Measurements from ENCODE around the gene ARPC2. TPM values are rescaled to one million over a fixed set of nuclear protein-coding genes. Genes with fewer than 3 reads are reported as not detected.
"Not testable (repeated sequence)": the region's sequence is repeated elsewhere in the genome, so short reads cannot be mapped to it uniquely, and the experiment has no call there.

Gene ARPC2
- total RNA-seq (100 to 1,000 TPM; 163 to 192 TPM), polyA plus RNA-seq (ENCODE audit: insufficient read length in 2 of 2) (100 to 1,000 TPM; 237 to 248 TPM)
- long read RNA-seq, donor 1, transcript ARPC2-202 (11 exons, 1,505 nt) = major isoform, 151 of 251 reads
- long read RNA-seq, donor 1, transcript ARPC2-201 (10 exons, 1,605 nt) = minor isoform, 18 of 251 reads
- long read RNA-seq, donor 1, transcript ARPC2-216 (2 exons, 550 nt) = minor isoform, 11 of 251 reads
- long read RNA-seq, donor 1, partial matches to known transcripts = 61 of 251 reads
- long read RNA-seq, donor 1, other reads (novel, unspliced or antisense) = 0 of 251 reads
- long read RNA-seq, donor 2, transcript ARPC2-216 (2 exons, 550 nt) = minor isoform, 5 of 73 reads
- long read RNA-seq, donor 2, transcript ARPC2-202 (11 exons, 1,505 nt) = major isoform, 43 of 73 reads
- long read RNA-seq, donor 2, partial matches to known transcripts = 21 of 73 reads
- long read RNA-seq, donor 2, other reads (novel, unspliced or antisense) = 0 of 73 reads
- long read RNA-seq, donor 3, transcript ARPC2-201 (10 exons, 1,605 nt) = minor isoform, 7 of 129 reads
- long read RNA-seq, donor 3, transcript ARPC2-202 (11 exons, 1,505 nt) = major isoform, 70 of 129 reads
- long read RNA-seq, donor 3, transcript ARPC2-216 (2 exons, 550 nt) = minor isoform, 6 of 129 reads
- long read RNA-seq, donor 3, partial matches to known transcripts = 46 of 129 reads
- long read RNA-seq, donor 3, other reads (novel, unspliced or antisense) = 0 of 129 reads
- long read RNA-seq, donor 4, transcript ARPC2-201 (10 exons, 1,605 nt) = minor isoform, 19 of 280 reads
- long read RNA-seq, donor 4, transcript ARPC2-216 (2 exons, 550 nt) = minor isoform, 9 of 280 reads
- long read RNA-seq, donor 4, transcript ARPC2-202 (11 exons, 1,505 nt) = major isoform, 144 of 280 reads
- long read RNA-seq, donor 4, transcript ARPC2-209 (7 exons, 2,226 nt) = minor isoform, 8 of 280 reads
- long read RNA-seq, donor 4, partial matches to known transcripts = 95 of 280 reads
- long read RNA-seq, donor 4, other reads (novel, unspliced or antisense) = 0 of 280 reads

DNA sequence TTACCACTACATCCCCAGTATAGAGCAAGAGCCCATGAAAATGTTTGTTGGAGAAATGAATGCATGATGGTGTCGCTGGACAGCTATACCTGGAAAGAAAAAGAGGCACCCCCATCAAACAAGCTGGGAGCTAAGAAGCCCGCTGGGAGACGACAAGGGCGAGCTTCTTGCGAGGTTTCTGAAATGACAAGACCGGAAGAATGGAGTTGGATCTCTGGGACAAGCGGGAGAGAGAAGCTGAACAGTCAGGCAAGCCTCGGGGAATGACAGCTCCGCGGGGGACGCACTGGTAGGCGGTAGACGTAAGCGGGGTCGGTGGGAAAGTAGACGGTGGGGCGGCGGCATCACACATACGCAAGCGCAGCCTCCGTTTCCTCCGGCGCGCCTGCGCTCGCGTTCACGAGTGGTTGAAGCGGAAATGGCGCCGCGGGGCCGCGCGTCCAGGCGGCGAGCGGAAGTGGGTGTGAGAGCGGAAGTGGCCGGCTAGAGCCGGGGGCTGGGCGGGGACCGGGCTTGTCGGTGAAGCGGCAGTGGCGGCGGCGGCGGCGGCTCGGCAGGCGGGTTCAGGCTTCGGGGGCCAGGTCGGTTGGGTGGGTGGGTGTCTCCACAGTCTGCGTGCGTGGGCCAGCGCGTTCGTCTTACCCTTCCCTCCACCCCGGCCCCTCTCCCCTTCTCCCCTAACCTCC is at the start of gene ARPC2:
Gene ARPC2, plus strand, starts transcription at position 516 of the 686 bp plus-strand sequence. CDS start 282 bp downstream, outside the sequence.
- DNase-seq (ENCODE audit: low read depth in 4 of 6, low spot score in 6 of 6) = peak; percentile 90 to 99 (median 94)
- peak within 1 kb of the TSS; percentile 93 for H3K27ac ChIP-seq (ENCODE audit: low read depth, low read length)
- H3K4me3 ChIP-seq (ENCODE audit: low read depth, low read length) = peak within 1 kb of the TSS; percentile 92
- peaks cover 19% of the 10 kb centered on the region for H3K4me1 ChIP-seq (ENCODE audit: control insufficient read depth, insufficient read depth, low read length)
- H3K9me3 ChIP-seq (ENCODE audit: control insufficient read depth, insufficient read depth, low read length) = no peaks in the 10 kb centered on the region
- peaks cover 3% of the 10 kb centered on the region for H3K36me3 ChIP-seq (ENCODE audit: control insufficient read depth, insufficient read depth, low read length)
- WGBS (ENCODE audit: insufficient coverage) = 0% methylated on average over 45 of the region's 60 CpGs
- no peaks in the 10 kb centered on the region for H3K27me3 ChIP-seq (ENCODE audit: control insufficient read depth, insufficient read depth, low read length)

- no peak for DNase-seq (ENCODE audit: low read depth in 4 of 6, low spot score in 6 of 6)
- Histone ChIP-seq H3K9me3 (ENCODE audit: control insufficient read depth, insufficient read depth, low read length) (no peaks in the 10 kb centered on the region), H3K4me1 (ENCODE audit: control insufficient read depth, insufficient read depth, low read length) (no peaks in the 10 kb centered on the region), H3K36me3 (ENCODE audit: control insufficient read depth, insufficient read depth, low read length) (no peaks in the 10 kb centered on the region), H3K4me3 (ENCODE audit: low read depth, low read length) (no peak overlapping the region), H3K27me3 (ENCODE audit: control insufficient read depth, insufficient read depth, low read length) (no peaks in the 10 kb centered on the region), H3K27ac (ENCODE audit: low read depth, low read length) (no peak overlapping the region)
- WGBS (ENCODE audit: insufficient coverage) = 82% methylated on average over 1 of the region's 1 CpG
Measured at GRCh38 chr2:218168016-218168415, 49.0 kb upstream of the ARPC2 start.

GRCh38 chr2:218168635-218169462 is 48.1 kb upstream of the ARPC2 start:
- no peaks in the 10 kb centered on the region for H3K27me3 ChIP-seq (ENCODE audit: control insufficient read depth, insufficient read depth, low read length)
- no peaks in the 10 kb centered on the region for H3K9me3 ChIP-seq (ENCODE audit: control insufficient read depth, insufficient read depth, low read length)
- no peaks in the 10 kb centered on the region for H3K36me3 ChIP-seq (ENCODE audit: control insufficient read depth, insufficient read depth, low read length)
- no peak overlapping the region for H3K4me3 ChIP-seq (ENCODE audit: low read depth, low read length)
- H3K27ac ChIP-seq (ENCODE audit: low read depth, low read length) = no peak overlapping the region
- peak in 1 of 6 donors; percentile 38 for DNase-seq (ENCODE audit: low read depth in 4 of 6, low spot score in 6 of 6)
- no peaks in the 10 kb centered on the region for H3K4me1 ChIP-seq (ENCODE audit: control insufficient read depth, insufficient read depth, low read length)
- 58% methylated on average over 2 of the region's 9 CpGs for WGBS (ENCODE audit: insufficient coverage)

DNA sequence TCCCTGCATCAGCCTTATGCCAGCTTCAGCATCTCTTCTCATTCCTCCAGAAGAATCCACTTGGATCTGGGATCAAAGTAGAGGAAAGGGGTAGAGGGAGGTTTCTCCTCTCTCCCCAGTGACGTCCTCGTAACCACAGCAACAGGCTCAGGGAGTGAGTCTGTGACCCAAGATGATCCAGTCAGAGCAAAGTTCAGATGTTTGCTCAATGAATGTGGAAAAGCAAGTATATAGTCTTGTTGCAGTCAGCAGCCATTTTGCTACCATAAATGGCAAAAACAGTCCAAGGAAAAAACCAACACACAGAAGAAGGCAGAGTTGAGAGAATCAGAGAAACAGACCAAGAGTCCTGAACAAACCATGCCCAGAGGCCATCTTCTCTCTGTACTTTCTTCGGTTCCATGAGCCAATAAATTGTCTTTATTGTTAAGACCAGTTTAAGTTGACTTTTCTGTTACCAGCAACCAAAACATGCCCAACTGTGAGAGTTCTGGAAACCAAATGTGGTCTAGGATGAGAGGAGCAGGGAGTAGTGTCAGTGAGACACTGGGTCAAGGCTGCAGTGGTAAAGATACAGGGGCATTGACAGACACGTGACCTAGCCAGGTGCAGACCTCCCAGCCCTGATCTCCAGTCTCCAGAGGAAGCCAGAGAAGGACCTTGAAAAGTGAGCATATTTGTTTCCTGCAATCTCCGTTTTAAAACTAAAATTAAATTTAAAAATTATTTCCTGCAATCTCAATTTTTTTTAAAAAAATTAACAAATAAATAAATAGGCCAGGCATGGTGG is 47.0 kb upstream of the ARPC2 start:
- no peaks in the 10 kb centered on the region for H3K9me3 ChIP-seq (ENCODE audit: control insufficient read depth, insufficient read depth, low read length)
- no peak overlapping the region for H3K27ac ChIP-seq (ENCODE audit: low read depth, low read length)
- no peaks in the 10 kb centered on the region for H3K36me3 ChIP-seq (ENCODE audit: control insufficient read depth, insufficient read depth, low read length)
- no CpG with 5 or more reads among the region's 5 CpGs for WGBS (ENCODE audit: insufficient coverage)
- H3K27me3 ChIP-seq (ENCODE audit: control insufficient read depth, insufficient read depth, low read length) = no peaks in the 10 kb centered on the region
- DNase-seq (ENCODE audit: low read depth in 4 of 6, low spot score in 6 of 6) = no peak
- H3K4me1 ChIP-seq (ENCODE audit: control insufficient read depth, insufficient read depth, low read length) = no peaks in the 10 kb centered on the region
- no peak overlapping the region for H3K4me3 ChIP-seq (ENCODE audit: low read depth, low read length)

- not testable (repeated sequence) for H3K27ac ChIP-seq (ENCODE audit: low read depth, low read length); H3K4me1 ChIP-seq (ENCODE audit: control insufficient read depth, insufficient read depth, low read length); H3K27me3 ChIP-seq (ENCODE audit: control insufficient read depth, insufficient read depth, low read length); H3K9me3 ChIP-seq (ENCODE audit: control insufficient read depth, insufficient read depth, low read length); H3K4me3 ChIP-seq (ENCODE audit: low read depth, low read length); H3K36me3 ChIP-seq (ENCODE audit: control insufficient read depth, insufficient read depth, low read length); DNase-seq (ENCODE audit: low read depth in 4 of 6, low spot score in 6 of 6)
- no CpG with 5 or more reads among the region's 3 CpGs for WGBS (ENCODE audit: insufficient coverage)
Measured at GRCh38 chr2:218171744-218172143, 45.2 kb upstream of the ARPC2 start.

DNA sequence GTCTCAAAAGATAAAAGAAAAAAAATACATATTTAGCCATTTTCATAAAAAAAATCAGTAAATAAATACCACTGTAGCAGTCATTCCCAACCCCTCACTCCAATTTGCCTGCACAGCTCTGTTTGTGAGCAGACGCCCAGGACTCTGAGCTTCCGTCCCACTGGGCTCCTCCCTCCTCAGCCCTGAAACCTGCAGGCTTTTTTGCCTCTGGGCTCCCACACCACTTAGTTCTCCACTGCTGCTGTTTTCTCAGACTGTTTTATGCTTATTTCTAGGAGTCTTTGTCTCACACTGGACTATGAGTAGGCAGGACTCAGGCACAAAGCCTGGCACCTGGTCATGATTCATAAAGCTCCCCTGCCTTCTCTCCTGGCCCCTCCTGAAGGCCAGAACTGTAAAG is 44.1 kb upstream of the ARPC2 start:
- Histone ChIP-seq H3K27ac (ENCODE audit: low read depth, low read length) (no peak overlapping the region), H3K4me3 (ENCODE audit: low read depth, low read length) (no peak overlapping the region), H3K27me3 (ENCODE audit: control insufficient read depth, insufficient read depth, low read length) (no peaks in the 10 kb centered on the region), H3K4me1 (ENCODE audit: control insufficient read depth, insufficient read depth, low read length) (no peaks in the 10 kb centered on the region), H3K9me3 (ENCODE audit: control insufficient read depth, insufficient read depth, low read length) (no peaks in the 10 kb centered on the region), H3K36me3 (ENCODE audit: control insufficient read depth, insufficient read depth, low read length) (no peaks in the 10 kb centered on the region)
- WGBS (ENCODE audit: insufficient coverage) = 71% methylated on average over 2 of the region's 2 CpGs
- DNase-seq (ENCODE audit: low read depth in 4 of 6, low spot score in 6 of 6) = no peak

DNA sequence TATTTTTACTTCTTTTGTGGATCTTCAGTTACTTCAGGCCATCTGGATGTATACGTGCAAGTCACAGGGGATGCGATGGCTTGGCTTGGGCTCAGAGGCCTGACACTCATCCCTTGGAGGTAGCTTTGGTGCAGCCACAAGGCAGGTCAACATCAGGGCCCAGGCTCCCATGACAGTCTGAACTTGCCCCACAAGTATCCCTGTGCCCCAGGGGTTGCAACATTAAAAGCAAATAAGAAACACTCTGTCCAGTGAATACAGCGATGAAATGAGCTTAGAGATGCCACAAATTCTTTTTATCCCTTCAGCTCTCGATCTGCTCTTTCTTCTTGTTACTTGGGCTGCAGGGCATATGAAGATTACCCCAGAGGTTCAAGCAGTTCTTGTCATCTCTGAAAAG is 37.2 kb upstream of the ARPC2 start:
- DNase-seq (ENCODE audit: low read depth in 4 of 6, low spot score in 6 of 6) = no peak
- no peak overlapping the region for H3K27ac ChIP-seq (ENCODE audit: low read depth, low read length)
- no peaks in the 10 kb centered on the region for H3K27me3 ChIP-seq (ENCODE audit: control insufficient read depth, insufficient read depth, low read length)
- no peaks in the 10 kb centered on the region for H3K36me3 ChIP-seq (ENCODE audit: control insufficient read depth, insufficient read depth, low read length)
- WGBS (ENCODE audit: insufficient coverage) = 91% methylated on average over 4 of the region's 4 CpGs
- no peaks in the 10 kb centered on the region for H3K4me1 ChIP-seq (ENCODE audit: control insufficient read depth, insufficient read depth, low read length)
- no peak overlapping the region for H3K4me3 ChIP-seq (ENCODE audit: low read depth, low read length)
- no peaks in the 10 kb centered on the region for H3K9me3 ChIP-seq (ENCODE audit: control insufficient read depth, insufficient read depth, low read length)

- WGBS (ENCODE audit: insufficient coverage) = 60% methylated on average over 7 of the region's 9 CpGs
- Histone ChIP-seq H3K36me3 (ENCODE audit: control insufficient read depth, insufficient read depth, low read length) (no peaks in the 10 kb centered on the region), H3K27ac (ENCODE audit: low read depth, low read length) (no peak overlapping the region), H3K4me1 (ENCODE audit: control insufficient read depth, insufficient read depth, low read length) (no peaks in the 10 kb centered on the region), H3K9me3 (ENCODE audit: control insufficient read depth, insufficient read depth, low read length) (no peaks in the 10 kb centered on the region), H3K4me3 (ENCODE audit: low read depth, low read length) (no peak overlapping the region), H3K27me3 (ENCODE audit: control insufficient read depth, insufficient read depth, low read length) (no peaks in the 10 kb centered on the region)
- DNase-seq (ENCODE audit: low read depth in 4 of 6, low spot score in 6 of 6) = no peak
Measured at GRCh38 chr2:218180467-218181114, 36.4 kb upstream of the ARPC2 start.
